DMS53 treated with DMSO at 0.1 percent for 48 hours (cell line): ENCODE data around the gene NEIL1.
"Not testable (repeated sequence)": the region's sequence is repeated elsewhere in the genome, so short reads cannot be mapped to it uniquely, and the experiment has no call there.

ENCODE experiments used
- DNase-seq: peaks from one replicate; lab custom pipeline; 2025; ENCODE audit not compliant: unreplicated experiment; lab: John Stamatoyannopoulos, UW

The NEIL1 gene

DNA sequence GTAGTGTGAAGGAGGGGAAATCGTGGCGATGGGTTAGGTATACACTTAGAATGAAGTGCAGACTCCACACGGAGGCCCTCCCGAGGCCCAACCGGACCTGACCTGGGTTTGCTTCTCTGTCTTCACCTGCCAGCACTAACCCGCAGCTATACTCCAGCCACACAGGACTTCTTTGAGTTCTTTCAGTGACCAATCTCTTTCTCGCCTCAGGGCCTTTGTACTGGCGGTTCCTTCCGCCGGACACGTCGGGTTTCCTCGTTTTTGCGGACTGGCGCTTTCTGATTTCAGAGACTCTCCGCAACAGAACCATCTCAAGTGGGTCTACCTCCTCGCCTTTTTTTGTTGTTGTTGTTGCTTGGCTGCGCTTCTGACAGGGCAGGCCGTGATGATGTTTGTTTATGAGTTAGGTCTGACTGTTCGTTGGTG lies at the start of gene NEIL1:
Gene NEIL1, plus strand, starts transcription at position 244 of the 426 bp plus-strand sequence. CDS start 1,867 bp downstream, outside the sequence.
- DNase-seq: no peak

DNA sequence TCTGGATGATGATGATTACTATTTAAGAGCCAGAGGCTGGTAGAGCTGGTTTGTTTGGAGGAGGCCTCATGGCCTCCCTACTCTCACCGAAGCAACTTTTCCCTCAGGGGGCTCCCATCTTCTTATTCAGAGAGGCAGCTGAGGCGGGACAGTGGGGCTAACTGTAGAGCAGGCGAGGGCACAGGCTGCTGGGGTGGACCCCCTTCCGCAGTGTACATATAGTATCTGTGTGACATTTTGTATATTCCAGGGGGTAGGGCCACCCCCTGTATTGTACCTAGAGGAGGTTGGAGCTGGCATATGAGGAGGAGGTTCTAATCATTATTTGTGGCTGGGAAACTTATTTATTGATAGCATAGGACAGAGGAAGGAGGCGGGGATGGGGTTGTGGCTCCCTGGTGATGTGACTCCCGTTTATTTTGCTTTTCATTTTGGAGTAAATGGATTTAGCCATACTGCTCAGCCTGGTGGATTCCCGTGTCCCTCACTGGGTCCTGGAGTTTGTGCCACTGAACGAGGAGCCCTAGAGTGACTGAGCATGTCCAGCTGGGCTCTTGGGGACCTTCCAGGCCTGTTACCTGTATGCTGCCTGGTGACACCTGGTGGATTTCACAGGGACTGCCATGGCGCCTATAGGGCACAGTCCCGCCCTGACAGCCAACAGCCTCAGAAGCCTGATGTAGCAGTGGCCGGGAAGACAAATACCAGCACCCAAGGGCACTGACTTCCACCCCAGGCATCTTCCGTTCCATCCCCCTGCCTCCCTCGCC lies 48.1 kb upstream of the NEIL1 start:
- DNase-seq: not testable (repeated sequence)

- DNase-seq: not testable (repeated sequence)
Measured at GRCh38 chr15:75299311-75299688, 47.5 kb upstream of the NEIL1 start.

DNA sequence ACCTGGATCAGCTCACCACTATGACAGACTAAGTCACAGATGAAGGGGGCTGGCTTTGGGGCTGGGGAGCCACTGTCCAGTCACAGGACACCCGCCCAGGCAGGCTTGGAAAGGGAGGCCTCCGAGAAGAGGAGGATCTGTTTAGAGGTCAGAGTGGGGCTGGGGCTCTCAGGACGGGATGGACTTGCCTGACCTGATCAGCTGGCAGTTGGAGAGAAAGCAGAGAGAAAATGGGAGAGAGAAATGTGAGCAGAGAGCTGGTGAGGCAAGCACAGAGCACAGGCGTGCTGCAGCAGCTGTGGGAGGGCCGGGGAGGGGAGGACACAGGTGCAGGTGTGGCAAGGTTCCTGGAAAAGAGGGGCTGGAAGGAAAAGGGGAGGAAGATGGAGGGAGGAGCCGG lies 46.8 kb upstream of the NEIL1 start:
- DNase-seq: not testable (repeated sequence)

DNA sequence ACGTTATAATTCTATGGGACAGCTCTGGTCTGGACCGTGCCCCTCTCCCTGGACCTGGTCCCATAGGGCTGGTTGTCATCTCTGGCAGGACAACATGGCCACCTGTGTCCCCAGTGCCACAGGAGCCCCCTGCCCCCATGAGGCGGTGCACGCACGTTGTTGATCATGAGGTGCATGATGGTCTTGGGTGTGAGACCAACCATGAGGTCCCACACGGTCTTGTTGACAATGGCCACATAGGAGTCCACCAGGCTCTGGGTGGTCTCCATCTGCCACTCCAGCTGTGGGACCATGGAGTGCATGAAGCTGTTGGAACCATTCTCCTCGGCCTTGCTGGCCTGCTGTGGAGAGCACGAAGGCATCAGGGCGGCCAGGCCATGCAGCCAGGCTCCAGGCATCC lies 44.5 kb upstream of the NEIL1 start:
- no peak for DNase-seq

DNA sequence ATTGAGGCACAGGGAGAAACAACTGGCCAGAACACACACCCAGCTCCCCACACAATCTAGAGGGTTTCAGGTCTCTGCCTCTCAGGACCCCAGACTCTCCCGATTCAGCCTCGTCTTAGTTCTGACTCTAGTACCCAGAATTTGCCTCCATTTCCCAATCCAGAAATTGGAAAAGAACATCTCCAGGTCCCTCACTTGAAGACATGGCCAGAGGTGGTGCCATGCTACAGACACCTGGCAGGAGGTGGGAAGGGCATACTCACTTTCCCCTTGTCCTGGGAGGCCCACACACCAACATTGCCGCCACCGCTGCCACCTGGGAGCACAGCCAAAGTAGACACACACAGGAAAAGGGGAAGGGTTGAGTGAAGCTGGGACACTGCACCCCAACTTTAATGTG lies 44.1 kb upstream of the NEIL1 start:
- DNase-seq: not testable (repeated sequence)

- no peak for DNase-seq
Measured at GRCh38 chr15:75306188-75306587, 40.7 kb upstream of the NEIL1 start.

- peak; percentile 26 for DNase-seq
Measured at GRCh38 chr15:75307778-75308390, 39.0 kb upstream of the NEIL1 start.

DNA sequence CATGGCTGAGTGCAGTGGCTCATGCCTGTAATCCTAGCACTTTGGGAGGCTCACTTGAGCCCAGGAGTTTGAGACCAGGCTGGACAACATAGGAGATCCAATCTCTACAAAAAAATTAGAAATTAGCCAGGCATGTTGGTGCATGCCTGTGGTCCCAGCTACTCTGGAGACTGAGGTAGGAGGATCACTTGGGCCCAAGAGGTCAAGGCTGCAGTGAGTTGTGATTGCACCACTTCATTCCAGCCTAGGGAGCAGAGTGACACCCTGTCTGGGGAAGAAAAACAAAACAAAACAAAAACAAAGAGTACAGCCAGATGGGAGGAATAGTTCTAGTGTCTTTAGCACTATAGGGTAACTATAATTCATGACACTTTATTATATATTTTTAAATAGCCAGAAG lies 37.1 kb upstream of the NEIL1 start:
- no peak for DNase-seq

DNA sequence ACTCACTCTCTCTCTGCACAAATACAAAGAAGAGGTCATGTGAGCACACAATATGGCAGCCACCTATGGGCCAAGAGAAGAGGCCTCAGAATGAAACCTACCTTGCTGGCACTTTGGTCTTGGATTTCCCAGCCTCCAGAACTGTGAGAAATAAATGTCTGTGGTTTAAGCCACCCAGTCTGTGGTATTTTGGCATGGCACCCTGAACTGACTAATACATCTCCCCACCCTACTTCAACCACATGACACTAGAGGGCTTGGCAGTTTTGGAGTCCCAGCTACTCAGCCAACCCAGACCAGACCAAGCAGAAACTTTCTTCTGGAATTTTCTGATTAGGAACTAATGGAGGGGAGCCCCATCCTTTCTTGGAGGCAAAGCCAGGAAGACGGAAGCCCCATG lies 34.3 kb upstream of the NEIL1 start:
- DNase-seq: not testable (repeated sequence)

DNA sequence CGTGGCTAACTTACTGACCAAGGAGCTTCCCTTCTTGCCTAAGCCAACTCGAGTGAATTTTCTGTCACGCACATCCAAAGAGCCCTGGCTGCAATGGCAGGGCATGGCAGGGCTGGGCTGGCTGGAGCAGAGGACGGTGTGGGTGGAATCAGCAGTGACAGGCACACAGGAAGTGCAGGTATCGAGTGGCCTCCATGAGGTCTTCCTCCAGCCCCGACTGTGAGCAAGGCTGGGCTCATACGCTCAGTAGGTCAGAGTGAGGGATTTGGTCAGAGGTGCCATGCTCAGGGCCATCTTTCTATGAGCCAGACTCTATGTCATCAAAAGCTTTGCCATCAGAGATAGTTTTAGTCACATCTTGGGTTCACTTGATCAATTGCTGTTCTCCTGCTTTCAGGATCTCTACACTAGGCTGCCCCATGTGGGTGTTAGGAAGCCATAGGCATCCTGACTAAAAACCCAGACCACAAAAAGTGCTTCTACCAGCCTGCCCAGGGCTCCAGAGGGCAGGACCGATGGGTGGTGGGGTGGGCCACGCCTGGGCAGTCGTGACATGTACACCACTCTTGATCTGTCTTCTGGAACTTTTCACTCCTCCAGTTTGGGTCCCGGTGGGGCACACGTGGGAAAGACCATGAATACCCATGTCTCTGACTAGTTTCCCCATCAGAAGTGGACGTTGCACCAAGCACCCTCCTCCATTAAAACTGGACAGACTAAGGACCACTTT lies 33.6 kb upstream of the NEIL1 start:
- no peak for DNase-seq

DNA sequence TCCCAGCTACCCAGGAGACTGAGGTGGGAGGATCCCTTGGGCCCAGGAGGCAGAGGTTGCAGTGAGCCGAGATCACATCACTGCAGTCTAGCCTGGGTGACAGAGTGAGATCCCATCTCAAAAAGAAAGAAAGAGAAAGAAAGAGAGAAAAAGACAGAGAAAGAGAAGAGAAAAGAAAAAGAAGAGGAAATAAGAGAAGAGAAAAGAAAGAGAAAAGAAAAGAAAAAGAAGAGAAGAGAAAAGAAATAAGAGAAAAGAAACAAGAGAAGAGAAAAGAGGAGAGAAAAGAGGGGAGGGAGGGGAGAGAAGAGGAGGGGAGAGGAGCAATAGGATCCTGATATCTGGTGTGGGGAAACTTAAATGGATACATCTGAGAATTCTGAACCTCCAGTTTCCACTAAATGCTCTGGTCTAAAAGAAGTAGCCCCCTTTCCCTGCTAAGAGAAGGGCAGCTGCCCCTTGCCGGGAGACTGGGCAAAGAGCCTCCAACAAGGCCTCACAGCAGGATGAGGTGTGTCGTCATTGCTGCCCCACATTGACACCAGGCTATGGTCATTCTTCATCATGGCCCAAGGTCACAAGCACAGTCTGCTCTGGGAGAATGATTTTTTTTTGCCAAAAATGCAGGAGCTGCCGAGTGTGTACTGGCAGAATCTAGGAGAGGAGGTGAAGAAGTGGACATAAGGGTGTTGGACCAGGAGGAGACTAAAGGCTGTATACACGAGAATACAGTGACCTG lies 32.1 kb upstream of the NEIL1 start:
- DNase-seq: no peak

- DNase-seq: not testable (repeated sequence)
Measured at GRCh38 chr15:75319231-75319897, 27.5 kb upstream of the NEIL1 start.

DNA sequence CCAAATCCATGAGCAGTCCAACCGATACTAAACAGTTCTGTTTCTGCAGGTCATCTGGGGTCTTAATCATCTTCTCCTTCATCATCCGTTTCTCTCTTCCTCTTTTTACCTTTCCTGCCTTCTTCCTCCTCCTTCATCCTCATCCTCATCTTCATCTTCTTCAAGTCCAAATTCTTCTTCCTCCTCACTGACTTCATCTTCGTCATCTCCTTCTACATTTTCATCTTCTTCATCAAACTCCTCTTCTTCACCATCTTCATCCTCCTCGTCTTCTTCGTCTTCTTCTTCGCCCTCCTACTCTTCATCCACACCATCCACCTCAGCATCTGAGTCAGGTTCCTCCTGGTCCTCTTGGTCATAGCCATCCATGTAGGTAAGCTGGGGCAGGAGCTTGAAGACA lies 25.1 kb upstream of the NEIL1 start:
- DNase-seq: no peak

DNA sequence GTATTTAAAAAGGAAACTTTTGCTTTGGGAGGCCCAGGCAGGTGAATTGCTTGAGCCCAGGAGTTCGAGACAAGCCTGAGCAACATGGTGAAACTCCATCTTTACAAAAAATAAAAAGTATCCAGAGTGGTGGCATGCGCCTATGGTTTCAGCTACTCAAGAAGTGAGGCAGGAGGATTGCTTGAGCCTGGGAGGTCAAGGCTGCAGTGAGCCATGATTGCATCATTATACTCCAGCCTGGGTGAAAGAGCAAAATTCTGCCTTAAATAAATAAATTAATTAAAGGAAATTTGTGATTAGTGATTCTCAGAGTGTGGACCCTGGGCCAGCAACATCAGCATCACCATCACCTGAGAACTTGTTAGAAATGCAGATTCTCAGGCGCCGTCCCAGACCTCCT lies 20.9 kb upstream of the NEIL1 start:
- DNase-seq: no peak

- DNase-seq: no peak
Measured at GRCh38 chr15:75327005-75327404, 19.8 kb upstream of the NEIL1 start.

DNA sequence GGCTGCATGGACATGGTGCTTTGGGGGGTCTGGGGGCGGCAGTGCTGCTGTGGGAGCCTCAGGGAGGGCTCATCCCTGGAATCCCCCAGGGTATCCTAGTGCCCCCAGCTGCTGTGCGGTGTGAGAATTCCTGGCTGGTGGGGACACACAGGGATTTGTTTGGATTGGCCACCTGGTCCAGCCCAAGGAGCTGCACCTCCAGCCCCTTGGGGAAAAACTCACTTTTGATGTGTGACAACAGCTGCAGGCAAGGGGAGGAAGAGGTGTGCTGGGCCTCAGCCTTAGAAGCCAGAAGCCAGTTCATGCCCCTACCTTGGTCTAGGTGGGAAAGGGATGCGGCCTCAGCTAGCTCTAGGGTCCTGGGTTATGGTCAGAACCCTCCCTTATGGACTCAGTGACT lies 19.3 kb upstream of the NEIL1 start:
- no peak for DNase-seq

GRCh38 chr15:75328493-75329314 lies 18.1 kb upstream of the NEIL1 start:
- no peak for DNase-seq

DNA sequence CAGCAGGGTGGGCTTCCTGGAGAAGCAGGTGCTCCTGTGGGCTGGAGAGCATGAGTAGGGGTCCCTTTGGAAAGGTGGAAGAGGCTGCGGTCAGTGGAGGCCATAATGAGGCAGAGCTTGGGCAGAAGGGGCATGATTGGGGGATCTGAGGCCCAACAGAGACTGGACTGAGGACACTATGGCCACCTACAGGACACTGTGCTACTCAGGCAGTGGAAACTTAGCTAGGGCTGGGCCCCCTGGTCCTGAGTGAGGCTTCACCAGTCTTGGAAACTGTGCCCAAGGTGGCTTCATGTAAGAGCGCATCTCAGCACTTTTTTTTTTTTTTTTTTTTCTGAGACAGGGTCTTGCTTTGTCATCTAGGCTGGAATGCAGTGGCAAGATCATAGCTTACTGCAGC lies 17.3 kb upstream of the NEIL1 start:
- no peak for DNase-seq

DNA sequence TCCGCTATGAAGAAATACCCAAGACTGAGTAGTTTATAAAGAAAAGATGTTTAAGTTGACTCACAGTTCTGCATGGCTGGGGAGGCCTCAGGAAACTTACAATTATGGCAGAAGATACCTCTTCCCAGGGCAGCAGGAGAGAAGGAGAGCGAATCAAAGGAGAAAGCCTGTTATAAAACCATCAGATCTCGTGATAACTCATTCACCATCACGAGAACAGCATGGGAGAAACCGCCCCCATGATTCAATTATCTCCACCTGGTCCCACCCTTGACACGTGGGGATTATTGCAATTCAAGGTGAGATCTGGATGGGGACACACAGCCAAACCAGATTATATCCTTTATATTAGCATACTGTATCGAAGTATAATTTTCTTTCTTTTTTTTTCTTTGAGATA lies 14.7 kb upstream of the NEIL1 start:
- DNase-seq: not testable (repeated sequence)
